Activated T-helper 1 cell treated with Interleukin-2 at 50 U/mL for 16 hours (primary cell): ENCODE measurements around the gene SWSAP1.
A peak's percentile ranks its signal among the peaks of the same experiment; 100 is the strongest.
"Not testable (repeated sequence)": the region's sequence is repeated elsewhere in the genome, so short reads cannot be mapped to it uniquely, and the experiment has no call there.

Experiments
- DNase-seq: peaks from one replicate; pipeline ENCODE4 v3.0.0-alpha.2; 2020; ENCODE audit warnings: low read depth

SWSAP1 gene, protein sequence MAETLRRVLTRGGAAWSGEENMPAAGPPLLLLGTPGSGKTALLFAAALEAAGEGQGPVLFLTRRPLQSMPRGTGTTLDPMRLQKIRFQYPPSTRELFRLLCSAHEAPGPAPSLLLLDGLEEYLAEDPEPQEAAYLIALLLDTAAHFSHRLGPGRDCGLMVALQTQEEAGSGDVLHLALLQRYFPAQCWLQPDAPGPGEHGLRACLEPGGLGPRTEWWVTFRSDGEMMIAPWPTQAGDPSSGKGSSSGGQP

DNA sequence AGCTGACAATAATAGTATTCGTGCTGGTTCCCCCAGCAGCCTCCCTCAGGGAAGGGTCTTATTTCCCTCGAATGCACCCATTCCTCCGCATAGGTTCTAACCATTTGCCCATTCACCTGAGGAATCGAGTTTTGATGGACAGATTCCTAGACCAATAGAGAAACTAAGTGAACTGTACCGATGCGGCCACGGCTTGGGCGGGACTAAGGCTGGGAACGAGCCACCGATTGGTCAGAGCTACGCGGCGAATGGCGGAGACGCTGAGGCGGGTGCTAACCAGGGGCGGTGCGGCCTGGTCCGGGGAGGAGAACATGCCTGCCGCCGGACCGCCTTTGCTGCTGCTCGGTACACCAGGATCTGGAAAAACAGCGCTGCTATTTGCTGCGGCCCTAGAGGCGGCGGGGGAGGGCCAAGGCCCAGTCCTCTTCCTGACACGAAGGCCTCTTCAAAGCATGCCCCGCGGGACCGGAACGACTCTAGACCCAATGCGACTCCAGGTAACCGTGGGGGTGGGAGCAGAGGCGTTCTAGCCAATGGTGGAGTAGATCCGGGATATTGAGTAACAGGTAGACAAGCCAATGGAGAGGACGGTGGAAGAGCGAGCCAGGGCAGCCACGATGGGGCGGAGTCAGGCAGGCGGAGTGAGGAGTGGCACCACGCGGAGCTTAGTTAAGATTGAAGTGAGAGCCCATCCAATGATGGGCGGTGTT, at the start of gene SWSAP1:
Gene SWSAP1 (plus strand): TSS at position 234 of the 710 bp plus-strand sequence. CDS start 15 bp downstream, at position 249.
- DNase-seq: peak; percentile 94

DNA sequence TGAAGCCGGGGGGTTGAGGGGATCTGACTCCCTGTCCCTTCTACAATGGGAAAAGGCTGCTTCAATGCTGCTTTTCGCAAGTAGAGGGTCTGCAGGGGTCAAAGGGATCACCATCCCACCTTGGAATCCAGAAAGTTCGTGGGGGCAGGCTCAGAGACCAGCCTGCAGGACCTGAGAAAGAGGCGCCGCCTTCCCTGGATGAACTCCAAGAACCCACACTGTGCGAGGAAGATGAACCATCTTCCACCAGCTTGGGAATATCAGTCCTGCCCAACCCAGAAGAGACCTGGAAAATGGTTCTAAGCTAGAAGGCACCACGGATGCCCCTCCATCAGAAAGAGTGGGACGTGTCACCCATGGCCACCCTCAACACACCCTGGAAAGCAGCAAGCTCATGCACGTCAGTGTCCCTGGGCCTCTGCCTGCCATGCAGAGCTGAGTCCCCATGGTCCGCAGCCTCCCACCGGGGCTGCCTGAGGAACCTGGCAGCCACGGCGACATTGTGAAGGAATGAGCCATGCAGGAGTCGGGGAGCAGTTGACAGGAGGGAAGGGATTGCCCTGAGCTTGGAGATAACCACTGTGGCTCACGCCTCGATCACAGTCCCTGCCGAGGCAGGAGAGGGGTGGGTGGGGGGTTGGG, 49.6 kb upstream of the SWSAP1 start:
- no peak for DNase-seq

DNA sequence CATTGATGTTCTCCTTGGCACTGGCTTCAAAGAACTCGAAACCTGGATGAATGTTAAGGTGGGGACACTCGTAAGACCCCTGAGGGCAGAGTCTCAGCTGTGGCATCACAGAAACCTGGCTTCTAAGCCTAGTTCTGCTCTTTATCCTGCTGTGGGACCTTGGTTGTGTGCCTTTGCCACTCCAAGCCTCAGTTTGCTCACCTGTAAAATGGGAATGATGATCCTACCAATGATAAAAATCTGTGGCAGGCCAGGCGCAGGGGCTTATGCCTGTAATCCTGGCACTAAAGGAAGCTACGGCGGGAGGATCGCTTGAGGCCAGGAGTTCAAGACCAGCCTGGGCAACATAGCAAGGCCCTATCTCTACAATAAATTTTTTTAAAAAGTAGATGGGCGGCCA, 48.9 kb upstream of the SWSAP1 start:
- no peak for DNase-seq

DNA sequence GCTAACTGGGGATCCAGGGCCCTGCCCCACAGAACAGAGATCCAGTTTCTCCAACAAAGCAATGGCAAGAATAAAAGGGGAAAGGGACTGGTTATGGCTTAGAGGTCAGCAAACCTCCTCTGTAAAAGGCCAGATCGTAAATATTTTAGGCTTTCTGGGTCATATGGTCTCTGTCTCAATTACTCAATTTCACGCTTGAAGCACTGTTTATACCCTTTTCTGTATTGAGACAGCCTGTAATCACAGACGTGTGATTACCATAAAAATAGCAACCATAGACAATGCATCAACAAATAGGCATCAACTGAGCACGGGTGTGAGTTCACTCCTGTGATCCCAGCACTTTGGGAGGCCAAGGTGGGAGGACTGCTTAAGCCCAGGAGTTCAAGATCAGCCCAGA, 44.3 kb upstream of the SWSAP1 start:
- DNase-seq: no peak

DNA sequence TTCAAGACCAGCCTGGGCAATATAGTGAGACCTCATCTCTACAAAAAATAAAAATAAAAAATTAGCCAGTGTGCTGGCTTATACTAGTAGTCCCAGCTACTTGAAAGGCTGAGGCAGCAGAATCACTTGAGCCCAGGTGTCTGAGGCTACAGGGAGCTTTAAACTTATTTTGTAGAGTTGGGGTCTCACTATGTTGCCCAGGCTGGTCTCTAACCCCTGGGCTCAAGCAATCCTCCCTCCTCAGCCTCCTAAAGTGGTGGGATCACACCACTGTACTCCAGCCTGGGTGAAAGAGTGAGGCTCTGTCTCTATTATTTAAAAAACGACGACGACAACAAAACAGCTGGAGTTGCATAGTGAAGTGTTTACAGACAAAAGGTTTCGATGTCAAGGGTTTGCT, 43.0 kb upstream of the SWSAP1 start:
- no peak for DNase-seq

DNA sequence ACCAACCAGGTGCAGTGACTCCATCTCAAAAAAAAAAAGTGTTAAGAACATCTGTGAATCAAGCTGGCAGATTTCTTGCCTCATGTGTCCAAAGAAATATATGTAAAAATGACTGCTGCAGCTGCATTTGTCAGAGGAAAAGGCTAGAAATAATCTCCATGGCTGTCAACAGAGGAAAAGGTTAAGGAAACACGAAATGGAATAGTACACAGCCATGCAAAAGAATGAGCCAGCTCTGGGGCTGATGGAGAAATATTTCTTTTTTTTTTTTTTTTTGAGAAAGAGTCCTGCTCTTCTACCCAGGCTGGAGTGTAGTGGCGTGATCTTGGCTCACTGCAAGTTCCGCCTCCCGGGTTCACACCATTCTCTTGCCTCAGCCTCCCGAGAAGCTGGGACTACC, 41.6 kb upstream of the SWSAP1 start:
- no peak for DNase-seq

DNA sequence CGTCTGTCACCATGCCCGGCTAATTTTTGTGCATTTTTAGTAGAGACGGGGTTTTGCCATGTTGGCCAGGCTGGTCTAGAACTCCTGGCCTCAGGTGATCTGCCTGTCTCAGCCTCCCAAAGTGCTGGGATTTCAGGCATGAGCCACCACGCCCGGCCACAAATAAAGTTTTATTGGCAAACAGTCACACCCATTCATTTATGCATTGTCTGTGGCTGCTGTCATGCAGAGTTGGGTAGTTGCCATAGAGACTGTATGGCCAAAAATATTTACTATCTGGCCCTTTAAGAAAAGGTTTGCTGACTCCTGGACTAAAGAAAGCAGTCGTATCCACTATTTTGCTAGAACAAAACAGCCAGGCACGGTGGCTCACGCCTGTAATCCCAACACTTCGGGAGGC, 40.6 kb upstream of the SWSAP1 start:
- not testable (repeated sequence) for DNase-seq

DNA sequence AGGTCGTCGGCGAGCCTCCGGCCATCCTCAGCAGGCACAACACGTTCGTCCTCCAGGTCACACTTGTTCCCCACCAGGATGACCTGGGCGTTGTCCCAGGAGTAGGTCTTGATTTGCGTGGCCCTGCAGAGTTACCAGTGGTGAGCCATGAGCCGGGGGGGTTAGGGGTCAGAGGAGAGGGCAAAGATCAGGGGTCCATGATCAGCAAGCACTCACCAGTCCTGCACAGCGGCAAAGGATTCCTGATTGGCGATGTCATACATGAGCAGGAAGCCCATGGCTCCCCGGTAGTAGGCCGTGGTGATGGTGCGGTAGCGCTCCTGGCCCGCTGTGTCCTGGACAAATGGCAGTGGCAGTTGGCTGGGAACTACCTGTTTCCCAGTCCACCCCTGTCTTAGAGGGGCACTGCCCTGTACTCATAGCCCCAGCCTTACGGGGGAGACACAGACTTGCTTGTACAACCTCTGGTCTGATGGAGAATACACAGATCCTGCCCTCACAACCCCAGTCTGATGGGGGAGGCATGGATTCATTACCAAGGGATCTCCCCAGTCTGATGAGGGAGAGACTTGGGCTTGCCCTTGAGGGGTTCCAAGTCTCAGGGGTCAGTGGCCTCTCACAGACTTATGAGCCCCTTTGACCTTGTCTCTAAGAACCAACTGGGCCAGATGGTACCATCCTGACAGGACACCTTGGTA, 38.9 kb upstream of the SWSAP1 start:
- DNase-seq: no peak

DNA sequence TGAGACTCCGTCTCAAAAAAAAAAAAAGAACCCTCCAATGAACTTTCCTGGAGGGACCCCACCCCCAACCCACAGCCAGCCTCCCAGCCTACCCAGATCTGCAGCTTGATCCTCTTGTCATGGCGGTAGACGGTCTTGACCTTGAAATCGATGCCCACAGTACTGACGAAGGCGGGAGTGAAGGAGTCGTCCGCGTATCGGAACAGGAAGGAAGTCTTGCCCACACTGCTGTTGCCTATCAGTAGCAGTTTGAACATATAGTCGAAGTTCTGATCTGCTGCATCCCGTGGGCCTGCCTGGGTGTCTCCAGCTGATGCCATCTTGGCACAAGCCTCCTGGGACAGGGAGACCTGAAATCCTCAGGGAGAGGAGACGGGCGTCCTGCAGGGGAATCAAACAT, 37.4 kb upstream of the SWSAP1 start:
- no peak for DNase-seq

DNA sequence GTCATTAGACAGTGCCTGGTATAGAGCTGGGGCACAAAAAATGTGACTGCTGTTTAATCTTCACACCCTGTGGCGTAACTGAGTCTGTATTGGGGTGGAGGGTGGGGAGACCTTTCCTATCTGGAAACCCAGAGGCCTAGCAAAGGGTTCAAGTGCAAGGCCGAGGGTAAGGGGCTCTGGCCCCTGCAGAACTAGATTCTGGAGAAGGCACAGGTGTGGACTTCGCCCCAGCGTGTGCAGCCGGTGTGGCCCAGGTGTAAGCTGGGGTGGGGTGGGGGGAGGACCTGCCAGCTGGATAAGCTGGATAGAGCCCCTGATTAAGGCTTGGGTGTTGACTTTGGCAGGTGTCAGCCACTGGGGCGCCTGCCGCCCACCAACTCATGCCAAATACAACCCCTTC, 36.3 kb upstream of the SWSAP1 start:
- no peak for DNase-seq

DNA sequence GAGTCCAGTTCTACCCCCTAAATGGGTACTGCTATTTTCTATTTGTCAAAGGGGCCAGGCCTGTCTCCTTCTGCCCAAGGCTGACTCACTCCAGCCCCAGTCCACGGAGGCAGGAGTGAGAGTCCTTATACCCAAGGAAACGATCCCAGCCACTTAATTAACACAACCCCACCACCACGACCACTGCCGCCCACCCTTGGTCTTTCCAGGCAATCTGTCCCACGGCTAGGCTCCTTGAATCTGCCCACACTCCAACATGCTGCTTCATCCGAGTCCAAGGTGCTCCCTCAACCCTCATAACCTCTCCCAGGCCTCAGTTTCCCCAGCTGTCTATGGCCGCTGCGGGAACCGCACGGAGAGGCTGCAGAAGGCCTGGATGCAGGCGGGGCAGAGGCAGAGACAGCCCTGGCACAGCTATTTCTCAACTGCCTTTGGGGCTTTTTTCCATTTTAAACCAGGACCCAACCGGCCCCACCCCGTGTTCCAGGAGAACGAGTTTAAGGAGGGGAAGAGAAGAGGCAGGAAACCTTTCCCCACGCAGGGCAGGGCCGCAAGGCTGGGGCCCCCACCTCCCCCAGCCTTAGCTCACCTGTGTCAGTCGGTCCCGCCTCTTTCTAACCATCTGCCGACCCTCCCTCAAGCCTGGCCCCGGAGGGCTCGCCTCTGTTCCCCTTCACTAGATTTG, 35.8 kb upstream of the SWSAP1 start:
- no peak for DNase-seq

DNA sequence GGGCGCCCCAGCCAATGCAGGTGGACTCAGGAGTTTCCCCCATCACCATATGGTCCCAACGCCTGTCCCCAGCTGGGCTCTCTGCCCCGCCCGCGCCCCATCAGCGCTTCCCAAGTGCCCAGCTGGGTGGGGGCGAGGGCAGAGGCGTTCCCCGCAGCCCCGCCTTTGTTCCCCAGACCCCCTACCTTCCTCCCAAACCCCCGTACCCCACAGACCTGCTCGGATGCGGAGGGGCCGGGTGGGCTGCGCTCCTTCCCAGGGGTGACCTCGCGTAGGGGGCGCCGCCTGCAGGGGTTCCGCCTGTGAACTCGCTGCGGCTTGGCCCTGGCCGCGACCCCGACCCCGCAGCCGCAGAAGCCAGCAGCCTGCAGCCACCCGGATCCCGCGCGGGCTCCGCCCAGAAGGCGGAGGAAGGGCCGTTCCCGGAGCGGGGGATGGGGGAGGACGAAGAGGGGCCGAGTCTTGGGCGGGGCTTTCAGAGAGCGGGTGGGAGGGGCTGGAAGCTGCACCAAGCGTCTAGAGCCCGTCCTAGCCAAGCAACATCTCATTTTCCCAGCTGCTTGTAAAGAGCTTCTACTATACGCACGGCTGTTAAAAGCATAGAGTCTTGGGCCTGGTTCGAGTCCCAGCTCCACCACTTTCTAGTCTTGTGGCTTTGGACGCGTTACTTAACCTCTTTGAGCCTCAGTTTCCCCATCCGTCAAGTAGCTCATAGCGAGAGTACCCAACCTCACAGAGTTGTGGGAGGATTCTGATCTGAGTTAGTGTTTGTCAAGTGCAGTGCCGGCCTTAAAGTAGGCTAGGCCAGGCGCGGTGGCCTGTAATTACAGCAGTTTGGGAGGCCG, 35.0 kb upstream of the SWSAP1 start, which contains the start of gene RAB3D:
Gene RAB3D (minus strand): TSS at position 404 of the 845 bp plus-strand sequence. CDS start 2,258 bp downstream, outside the sequence.
- DNase-seq: peak; percentile 63

DNA sequence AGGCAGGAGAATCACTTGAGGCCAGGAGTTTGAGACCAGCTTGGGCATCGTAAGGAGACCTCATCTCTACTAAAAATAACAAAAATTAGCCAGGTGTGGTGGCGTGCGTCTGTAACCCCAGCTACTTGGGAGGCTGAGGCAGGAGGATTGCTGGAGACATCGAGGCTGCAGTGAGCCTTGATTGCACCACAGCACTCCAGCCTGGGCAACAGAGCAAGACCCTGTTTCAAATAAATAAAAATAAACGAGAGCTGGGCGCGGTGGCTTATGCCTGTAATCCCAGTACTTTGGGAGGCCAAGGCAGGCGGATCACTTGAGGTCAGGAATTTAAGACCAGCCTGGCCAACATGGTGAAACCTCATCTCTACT, 34.4 kb upstream of the SWSAP1 start:
- DNase-seq: not testable (repeated sequence)

DNA sequence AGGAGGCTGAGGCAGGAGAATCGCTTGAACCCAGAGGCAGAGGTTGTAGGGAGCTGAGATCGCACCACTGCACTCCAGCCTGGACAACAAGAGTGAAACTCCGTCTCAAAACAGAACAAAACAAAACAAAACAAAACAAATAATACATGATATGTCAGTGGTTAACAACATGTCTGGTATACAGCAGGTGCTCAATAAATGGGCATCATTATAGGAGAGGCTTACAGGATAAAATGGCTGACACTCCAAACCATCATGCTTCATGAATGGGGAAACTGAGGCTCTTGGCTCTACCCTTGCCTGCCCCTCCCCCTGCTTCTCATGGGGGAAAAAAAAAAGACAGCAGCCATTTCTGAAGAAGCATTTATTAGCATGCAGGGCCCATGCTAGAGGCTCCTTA, 32.0 kb upstream of the SWSAP1 start:
- DNase-seq: no peak

DNA sequence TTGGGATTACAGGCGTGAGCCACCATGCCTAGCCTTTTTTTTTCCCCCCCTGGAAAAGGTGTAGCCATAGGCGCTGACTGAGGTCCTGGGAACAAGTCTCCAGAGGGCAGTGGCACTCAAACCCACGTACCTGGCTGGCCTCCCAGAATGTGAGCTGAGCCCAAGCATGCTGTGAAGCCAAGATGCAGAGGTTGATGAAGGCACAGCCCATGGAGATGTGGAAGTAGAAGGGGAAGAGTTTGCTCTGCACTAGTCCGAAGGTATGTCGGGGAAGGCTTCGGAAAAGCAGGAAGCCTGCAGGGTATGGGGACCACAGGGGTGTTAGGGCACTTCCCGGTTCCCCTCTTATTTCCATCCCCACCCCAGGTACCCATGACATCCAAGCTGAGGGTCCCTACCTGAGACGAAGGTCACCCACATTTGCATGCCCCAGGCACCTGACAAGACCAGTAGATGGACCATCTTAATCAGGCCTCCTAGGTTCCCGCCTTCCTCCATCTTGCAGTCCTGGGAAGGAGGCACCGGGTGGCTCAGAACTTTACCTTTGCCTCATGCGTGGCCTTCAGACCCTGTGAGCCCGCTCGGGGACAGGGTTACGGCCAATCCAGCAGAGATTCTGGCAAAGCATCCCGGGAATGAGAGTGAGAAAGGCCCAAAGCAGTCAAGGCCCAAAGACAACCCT, 29.2 kb upstream of the SWSAP1 start:
- DNase-seq: no peak

DNA sequence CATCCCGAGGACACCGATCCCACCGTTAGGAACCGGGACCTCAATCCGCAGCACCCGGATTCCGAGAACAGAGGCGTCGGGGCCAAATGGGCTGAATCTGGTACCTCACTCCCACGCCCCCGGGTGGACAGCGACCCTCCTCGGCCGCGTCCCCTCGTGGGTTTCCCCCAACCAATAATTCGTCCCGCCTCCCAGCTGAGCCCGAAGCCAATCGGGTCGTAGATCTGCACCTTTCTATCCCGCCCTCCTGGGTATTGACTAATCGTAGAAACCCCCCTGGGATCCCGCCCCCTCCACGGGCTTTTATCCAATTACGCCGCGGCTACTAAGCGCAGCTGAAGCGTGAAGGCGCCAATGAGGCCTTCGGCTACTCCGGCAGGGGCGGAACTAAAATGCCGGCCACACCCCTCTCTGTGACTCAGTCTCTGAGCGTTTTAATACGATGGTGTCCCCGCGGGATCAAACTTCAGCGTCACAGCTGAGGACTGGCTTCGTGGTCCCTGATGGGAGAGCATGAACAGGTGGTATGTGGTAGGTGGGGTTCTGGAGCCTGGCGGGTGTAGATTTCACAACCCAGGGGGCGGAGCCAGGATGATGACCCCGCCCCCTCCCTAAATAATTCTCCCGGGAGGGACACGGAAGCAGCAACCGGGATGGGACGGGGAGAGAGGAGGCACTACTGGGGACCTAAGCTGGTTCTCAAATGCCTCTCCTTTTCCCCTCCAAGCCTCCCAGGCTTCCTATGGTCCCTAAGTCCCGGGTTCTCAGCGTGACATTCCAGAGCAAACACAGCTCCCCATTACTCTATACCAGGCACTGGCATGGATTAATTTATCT, 28.1 kb upstream of the SWSAP1 start, which contains the start of the genes CCDC159 and TMEM205:
Gene CCDC159 (plus strand): TSS at position 416 of the 837 bp plus-strand sequence. CDS start 88 bp downstream, at position 504.
Gene TMEM205 (minus strand): TSS at position 165 of the 837 bp plus-strand sequence. CDS start 649 bp downstream, outside the sequence.
- DNase-seq: peak; percentile 96

DNA sequence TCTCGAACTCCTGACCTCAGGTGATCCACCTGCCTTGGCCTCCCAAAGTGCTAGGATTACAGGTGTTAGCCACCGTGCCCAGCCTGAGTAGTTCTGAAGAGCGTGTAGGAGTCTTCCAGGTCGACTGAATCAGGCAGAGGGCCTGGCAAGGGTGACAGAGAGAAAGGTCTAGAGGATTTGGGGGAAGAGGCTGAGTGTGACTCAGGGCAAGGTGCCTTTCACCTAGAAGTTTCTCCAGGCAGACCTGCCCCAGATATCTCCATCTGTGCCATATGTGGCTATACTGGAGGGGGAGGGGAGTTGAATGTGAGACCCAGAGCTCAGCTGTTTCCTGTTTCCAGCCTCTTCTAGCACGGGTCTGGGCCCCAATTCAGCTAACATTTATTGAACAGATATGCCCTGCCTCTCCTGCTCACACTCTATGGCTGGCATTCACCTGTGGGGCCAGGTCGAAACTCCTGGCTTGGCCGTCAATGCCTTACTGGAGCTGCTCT, 26.9 kb upstream of the SWSAP1 start:
- no peak for DNase-seq

DNA sequence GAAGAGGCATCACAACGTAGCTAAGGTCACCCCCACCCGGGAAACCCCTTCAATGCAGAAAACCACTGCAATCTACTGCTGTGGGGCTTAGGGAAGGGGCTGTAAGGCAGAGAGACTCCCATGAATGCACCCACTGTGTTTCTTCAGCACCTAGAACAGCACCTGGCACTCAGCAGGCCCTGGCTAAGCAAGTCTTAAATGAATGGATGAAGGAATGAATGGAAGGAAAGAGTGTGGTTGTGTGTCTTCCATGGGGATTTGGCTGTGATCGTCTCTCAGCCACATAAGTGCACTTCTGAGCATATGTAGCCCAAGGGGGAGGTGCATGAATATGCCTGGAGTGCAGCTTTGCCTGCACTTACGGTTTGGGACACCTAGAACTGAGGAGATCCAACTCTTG, 25.3 kb upstream of the SWSAP1 start:
- no peak for DNase-seq

DNA sequence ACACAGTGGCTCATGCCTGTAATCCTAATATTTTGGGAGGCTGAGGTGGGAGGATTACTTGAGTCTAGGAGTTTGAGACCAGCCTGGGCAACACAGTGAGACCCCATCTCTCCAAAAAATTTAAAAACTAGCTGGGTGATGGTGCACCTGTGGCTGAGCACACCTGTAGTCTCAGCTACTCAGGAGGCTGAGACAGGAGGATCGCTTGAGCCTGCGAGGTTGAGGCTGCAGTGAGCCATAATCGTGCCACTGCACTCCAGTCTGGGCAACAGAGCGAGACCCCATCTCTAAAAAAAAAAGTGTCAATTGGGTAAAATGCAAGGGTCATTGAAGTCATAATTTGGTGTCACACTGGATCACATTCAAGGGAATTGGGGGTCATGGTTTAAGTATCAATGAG, 20.4 kb upstream of the SWSAP1 start:
- not testable (repeated sequence) for DNase-seq
